Activated CD8-positive, alpha-beta memory T cell treated with anti-CD3 and anti-CD28 coated beads for 1 hour (primary cell): Measurements from ENCODE around the gene HS6ST2.

Source experiments
- DNase-seq, 2 donors: peaks; one replicate each; pipeline ENCODE4 v3.0.0-alpha.2; 2020; ENCODE audit warnings: low read depth in 1 of 2; ENCODE audit errors: extremely low read depth in 1 of 2

Gene HS6ST2

DNA sequence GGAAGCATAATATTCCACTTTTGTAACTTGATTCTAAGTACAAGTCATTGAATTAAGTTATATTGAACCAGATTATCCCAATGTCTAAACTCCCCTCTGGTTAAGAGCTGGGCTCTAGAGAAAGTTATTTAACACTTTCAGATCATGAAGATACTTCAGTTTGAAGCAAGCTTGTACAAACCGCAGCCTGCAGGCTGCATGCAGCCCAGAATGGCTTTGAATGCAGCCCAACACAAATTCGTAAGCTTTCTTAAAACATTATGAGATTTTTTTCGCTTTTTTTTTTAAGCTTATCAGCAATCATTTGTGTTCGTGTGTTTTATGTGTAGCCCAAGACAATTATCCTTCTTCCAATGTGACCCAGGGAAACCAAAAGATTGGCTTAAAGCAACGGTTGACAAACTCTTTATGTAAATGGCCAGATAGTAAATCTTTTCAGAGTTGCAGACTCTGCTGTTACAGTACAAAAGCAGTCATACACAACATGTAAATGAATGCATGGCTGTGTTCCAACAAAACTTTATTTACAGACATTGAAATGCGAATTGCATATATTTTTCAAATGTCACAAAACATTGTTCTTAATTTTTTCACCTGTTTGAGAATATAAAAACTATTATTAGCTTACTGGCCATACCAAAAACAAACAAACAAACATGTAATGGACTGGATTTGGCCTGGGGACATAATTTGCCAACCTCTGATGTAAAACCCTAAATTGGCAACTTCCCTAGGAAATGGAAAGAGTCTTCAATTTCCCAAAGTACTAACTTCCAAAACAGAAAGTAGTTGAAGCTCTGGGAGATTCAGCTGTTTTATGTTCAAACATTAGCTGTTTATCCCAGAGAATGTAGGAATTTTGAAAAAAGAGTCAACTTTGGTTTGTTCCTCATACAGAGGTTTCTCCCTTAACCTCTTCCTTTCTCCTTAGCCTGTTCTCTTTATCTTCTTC lies 268.5 kb downstream of the HS6ST2 start:
- DNase-seq: no peak

DNA sequence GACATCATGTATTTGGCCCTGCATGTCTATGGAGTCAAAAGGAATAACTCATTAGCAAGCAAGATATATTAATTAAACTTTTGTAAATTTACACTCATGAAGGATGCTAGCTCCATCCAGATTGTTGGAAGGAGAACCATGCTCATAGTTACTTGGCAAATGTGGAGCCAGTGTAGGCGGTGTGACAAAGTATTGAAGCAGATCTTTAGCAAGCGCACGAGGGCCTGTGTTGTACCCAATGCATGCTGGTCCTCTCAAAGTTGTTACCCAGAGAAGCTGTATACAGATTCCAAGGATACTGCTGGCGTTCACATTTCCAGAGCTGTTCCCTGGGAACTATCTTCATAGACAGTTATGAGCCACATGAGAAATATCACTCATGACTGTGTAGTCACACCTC lies 273.2 kb downstream of the HS6ST2 start:
- DNase-seq: no peak

DNA sequence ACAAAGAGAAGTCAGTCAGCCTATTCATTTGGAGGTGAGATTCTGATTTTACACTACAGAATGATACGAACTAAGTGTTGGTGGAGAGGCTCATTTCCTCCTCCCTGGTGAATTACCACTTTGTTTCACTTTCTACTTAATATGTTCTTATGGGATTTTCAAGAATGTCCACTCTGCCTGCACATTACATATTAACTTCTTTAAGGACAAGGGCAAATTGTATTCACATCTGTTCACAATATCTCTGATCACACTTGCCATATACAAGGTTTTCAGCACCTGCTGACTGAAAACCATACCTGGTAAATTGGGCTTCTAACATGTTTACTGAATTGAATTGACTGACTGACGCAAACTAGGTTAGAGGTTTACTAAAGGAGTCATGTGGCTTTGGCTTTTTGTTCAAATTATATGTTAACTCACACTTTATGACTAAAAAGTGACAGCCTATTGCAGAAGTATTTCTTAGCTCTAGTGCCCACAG lies 281.2 kb downstream of the HS6ST2 start:
- no peak for DNase-seq

DNA sequence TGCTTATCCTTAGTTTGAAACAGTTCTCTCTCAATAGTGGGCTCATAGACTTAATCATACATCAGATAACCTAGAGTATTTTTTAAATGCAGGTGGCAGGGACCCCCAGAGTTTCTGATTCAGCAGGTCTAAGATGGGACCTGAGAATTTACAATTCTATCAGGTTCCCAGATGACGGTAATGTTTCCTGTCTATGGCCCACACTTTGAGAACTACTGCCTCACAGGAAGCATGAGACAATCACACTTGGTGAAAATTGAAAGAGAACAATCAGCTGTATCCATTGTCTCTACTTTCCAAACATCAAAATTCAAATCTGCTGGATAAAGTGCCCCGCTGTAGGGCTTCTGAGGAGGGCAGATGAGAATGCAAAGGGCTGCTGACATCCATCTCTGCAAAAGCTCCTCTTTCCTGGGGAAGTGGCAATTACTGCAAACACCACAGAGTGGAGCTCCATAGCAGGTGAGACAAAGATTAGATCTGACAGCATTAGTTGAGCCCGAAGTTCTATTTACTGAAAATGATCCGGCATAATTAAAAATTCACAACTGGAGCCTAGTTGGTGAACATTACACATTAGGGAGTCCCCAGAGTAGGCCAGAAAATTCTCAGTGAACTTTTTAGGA lies 281.8 kb downstream of the HS6ST2 start:
- no peak for DNase-seq

DNA sequence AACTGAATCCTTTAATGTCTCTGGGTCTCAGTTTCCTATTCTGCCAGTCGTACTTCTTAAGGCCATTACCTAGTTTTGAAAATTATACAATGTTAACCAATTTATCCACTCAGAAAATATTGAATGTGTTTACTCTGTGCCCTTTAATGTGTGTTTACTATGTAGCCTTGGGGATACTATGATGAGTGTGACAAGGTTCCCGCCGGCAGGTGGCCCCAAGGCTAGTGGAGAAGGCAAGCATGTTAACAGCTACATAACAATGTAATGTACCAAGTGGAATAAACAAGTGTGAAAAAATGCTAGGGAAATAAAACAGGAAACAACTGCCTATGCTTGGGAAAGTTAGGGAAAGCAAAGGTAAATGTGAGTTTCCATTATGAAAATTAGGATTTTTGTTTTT lies 282.3 kb downstream of the HS6ST2 start:
- no peak for DNase-seq

DNA sequence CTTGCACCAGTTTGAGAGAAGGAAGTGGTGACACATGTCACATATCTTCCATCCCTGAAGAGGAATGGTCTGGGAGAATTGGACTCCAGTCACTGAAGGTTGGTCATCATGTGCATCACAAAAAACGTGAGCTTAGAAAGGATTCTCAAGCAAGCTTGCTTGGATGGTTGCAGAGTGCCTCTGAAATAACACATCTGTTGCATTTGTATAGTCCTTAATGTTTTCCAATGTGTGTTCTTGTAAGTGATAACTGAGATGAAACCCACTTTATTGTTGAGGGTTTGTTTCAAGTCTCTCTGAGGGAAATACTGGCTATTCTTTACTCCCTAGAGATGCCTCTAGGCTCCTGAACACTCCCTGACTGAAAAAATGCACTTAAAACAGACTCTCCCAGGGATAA lies 285.1 kb downstream of the HS6ST2 start:
- DNase-seq: no peak

DNA sequence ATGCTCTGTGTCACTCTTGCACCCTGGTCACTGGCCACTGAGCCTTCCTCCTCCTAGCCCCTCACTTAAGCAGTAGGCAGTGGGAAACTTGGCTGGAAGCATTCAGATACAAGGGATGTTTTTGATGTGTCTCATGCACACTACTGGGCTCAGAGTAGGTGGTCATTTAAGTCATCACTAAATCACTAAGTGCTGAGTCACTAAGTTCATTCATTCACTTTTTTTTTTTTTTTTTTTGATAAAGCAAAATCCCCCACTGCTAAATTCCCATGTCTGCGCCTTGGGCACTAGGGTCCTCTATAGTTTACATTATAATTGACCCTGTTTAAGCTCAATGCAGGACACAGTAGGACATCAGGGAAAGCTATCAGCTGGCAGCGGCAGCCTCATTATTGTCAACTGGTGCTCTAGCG lies 287.2 kb downstream of the HS6ST2 start:
- no peak for DNase-seq

DNA sequence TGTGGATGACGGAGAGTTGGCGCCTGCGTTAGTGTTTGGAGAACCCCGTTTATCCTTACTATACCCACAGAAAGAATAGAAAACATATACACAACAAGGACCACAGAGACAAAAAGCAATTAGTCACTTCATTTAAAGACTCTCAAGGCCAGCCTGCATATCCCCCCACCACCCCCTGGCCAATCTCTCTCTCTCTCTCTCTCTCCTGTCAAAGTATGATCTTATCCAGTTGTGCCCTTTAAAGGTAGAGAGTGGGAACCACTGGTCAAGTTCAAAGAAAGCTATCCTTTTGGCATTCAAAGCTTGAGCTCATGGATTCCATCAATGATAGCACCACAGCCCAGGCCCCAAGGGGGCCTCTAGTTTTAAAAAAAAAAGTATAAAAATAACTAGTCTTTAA lies 289.3 kb downstream of the HS6ST2 start:
- no peak for DNase-seq

DNA sequence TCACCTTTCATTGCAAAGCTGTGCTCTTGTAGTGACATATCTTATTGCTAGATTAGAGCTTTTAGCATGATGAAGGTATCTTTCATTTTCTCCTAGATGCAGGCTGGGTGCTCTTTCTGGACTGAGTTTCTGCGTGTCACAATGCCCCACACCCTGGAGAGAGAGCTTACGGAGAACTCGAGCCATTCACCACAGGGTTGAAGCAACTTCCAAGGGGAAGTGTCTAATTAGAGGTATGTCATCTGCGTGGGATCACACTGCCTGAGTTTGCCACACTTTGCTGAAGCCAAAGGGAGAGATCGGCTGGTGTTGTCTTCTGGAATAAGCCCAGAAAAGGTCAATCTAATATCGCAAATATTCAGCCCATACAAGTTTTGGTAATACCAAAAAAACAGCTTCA lies 290.3 kb downstream of the HS6ST2 start:
- no peak for DNase-seq

DNA sequence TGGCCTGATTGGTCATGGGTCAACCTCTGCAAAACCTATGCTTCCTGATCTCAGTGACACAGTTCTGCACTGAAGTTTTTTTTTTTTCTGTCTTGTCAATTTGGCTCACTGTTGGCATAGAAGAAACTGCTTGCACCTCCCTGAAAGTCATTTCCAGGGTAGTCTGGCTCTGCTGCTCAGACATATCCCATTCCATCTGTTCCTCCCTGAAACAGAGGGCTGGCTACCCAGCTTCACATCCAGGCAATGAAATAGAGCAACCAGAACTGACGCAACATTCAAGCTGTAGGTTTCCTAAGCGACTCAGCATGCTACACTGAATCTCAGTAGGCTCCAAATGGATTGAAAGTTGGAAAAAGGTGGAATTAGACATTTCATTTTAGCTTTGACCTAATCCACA lies 292.8 kb downstream of the HS6ST2 start:
- no peak for DNase-seq

DNA sequence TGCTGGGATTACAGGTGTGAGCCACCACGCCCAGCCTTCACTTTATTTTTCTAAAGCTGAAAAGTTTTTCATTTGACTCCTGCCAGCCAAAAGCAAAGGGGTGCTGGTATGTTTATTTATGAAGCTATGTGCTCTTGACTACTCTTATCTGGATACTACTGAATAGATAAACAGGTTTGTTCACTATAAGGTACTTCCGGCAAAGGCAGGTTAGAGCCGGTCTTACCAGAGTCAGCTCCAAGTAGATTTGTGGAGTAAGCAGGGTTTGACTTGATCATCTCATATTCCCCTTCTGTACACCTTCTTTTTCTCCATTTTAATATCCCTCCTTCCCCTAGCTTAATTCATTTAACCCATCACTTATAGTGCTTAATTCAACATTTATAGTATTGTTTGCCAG lies 294.2 kb downstream of the HS6ST2 start:
- no peak for DNase-seq

DNA sequence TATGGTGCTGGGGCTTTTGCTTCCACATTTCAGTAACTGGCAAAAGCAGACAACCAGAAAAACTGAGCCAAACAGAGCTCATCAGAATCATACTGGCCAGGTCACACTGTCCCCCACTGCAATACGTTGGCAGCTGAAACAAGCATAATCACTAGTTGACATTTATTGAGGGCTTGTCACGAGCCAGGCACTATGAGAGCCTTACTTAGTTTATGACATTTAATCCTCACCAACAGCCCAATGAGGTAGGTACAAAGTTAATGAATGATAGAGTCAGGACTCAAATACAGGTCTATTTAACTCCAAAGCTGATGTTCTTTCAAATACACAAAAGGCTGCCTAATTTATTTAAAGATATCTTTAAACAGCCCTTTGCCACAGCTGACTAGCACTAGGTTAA lies 295.6 kb downstream of the HS6ST2 start:
- DNase-seq: no peak

DNA sequence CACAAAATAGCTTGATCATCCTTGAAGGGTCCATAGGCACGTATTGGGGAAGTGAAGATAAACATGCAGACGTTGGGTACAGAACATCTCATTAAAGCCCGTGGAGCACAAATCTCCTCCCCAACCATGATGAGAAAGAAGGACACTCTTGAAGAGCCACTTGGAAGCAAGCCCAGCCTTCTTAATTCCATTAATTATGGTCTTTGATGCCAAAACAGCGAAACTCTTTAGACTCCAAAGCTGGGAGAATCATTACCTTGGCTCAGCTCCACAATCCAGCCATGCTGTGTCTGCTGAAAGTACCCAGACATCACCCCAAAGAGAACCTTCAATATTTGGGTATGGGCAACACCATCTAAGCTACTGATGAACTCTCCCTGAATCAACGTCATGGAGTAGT lies 300.6 kb downstream of the HS6ST2 start:
- DNase-seq: no peak

DNA sequence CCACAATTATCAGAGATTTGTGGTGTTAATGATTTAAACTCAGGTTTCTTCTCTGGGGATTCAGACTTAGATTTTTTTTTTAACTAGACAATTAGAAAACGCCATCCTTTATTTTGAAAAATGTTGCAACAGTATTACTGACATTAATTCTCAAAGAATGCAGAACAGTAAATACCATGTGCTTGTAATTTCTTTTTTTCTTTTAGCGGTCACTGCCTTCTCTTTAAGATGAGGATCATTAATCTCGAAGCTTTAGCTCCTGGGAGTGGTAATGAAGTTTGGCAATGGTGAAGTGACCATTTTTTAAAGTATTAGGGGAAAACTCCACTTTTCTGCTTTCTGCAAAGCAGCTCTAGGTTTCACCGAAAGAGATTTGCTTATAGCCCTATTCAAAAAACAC lies 305.6 kb downstream of the HS6ST2 start:
- no peak for DNase-seq

DNA sequence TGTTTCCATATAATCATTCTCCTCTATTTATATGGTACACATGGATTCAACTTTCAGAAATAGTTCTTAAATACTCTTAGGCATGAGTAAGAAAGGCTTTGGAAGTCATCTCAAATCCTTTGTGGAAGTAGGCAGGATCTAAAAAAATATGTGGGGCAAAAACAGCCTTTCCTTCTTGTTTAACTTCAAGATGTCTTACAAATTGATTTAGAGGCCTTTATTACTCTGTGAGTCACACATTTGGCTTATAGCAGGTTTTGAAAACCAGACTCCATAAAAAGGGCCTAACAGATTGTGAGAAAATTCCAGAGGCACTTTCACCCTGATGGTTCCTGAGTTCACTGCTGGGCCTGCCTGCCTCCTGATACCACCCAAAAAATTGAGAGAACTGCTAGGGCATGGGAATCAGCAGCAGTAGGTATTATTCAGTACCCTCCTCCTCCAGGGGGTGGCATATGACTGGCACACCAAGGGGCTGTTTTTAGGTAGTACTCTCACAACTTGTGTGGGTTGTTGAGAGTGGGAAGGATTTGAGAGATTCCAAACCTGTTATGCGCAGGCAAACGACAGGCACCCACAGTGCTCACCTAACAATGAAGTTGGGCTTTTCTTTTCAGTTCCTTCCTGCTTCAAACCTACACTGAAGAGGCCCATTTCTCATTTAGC lies 306.9 kb downstream of the HS6ST2 start:
- DNase-seq: no peak

DNA sequence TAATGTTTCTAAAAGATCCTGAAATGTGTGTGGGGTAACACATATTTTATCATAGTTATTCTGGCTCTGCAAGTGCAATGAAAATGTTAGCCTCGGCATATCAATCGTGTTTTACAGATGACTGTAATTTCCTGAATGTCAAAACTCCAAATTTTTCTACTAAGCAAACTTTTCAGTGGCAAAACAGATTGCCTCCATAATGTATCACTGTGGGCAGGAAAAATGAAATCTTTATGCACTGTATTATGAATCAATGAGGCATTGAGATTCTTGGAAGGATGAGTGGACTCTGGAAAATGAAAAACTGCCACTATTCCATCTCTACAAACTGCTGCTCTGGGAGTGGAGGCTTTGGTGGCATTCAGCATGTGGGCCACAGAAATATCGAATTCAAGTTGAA lies 309.5 kb downstream of the HS6ST2 start:
- no peak for DNase-seq

DNA sequence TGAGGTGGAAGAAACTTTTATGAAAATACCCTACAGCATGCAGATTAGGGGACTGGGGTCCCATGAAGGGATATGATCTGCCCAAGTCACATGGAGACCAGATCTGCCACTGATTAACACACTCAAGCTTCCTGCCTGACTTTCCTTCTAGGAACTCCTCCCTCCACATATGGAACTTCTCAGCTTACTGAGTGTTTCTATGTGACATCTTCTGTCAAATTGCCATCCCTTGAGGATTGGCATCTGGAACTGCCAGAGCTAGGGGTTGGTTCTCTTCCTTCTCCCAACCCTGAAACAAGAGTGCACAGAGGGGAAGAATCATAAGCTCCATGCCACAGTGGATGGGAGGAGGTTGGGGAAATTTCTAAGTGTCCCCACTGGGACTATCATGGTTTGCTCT lies 319.0 kb downstream of the HS6ST2 start:
- no peak for DNase-seq

DNA sequence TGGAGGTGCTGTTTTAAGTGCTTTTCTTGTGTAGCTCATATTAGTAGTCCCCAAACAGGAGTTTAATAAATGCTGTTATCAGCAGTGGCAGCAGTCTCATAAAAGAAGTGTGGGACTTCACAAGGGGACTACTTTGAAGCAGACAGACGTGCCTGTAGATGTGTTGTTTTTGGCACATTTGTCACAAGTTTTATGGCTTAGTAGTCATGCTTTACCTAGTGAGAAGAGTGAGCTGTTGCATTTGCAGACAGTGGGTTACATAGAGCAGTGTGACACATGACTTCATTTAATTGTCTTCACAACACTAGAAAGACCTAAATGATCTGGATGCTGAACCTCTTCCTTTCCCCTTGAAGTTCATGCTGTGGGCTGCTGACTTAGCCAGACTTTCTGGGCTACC lies 320.1 kb downstream of the HS6ST2 start:
- DNase-seq: no peak

DNA sequence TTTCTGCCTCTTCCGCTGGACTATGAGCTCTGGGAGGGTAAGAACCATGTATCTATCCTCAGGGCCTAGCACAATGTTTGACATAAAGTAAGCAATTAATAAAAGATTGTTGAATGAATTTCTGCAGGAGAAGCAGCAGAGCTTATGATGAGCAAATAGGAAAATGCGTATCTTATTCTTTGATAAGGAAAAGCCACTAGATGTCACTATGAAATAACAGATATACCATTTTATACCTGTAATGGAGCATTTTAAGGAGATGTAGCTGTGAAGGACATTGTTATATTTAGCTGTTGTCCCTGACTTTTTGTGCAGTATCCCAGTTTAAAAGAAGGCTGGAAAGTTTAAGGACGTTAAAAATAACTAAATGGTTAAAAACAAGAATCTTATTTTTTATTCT lies 322.3 kb downstream of the HS6ST2 start:
- DNase-seq: no peak

DNA sequence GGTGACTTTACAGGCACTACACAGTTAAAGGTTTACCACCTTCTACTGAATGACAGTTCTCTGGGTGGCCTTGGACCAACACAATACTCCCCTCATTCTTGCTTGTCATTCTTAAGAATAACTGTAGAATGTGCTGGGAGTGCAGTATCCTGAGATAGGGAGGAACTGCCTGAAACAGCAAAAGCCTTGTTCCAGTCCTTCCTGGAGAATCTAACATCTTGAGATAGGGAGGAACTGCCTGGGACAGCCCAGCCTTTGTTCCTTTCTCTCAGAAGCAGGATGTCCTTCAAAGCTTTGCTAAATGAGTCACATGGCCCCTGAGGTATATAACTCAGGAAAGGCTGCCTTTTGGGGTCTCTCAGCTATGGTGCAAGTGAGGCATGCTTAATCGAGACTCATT lies 323.9 kb downstream of the HS6ST2 start:
- no peak for DNase-seq

DNA sequence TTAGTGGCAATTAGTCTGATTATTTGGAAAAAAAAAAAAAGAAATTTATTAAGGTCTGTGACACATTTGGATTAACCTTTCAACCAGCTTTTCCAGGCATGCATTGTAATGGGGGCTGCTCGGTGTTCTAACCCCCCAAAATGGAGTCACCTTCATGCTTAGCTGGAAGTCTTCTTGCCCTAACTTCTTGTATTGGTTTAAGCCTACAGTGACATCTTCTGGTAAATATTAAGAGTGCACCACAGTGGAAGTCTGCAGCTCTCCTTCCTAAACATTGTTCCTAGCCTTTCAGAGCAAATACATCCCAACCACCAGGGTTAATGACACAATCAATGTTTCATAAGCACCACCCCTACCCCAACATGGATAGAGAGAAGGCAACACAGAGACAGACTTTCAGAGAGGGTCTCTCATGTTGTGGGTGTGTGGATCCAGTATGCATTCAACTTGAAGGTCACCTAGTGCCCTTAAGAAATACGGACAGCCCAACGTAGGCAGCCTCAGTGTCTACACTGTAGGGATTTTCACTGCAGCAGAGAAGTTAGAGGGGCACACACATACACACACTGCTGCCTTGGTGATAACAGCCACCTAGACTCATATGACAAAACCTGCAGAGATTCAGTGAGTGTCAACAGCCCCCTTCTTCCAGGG lies 326.7 kb downstream of the HS6ST2 start:
- no peak for DNase-seq
